Ovary (tissue), 3 donors: ENCODE data around the gene PRR13.

Source experiments
- CTCF ChIP-seq, 3 donors: fragments of 450-650 bp in 2 of 3; fragments of 200-600 bp in 1 of 3; IDR thresholded peaks; one replicate each; pipeline versions ENCODE4 v1.5.1 to v1.8.0; 2016 to 2022; ENCODE audit warnings: antibody characterized with exemption in 3 of 3, mild to moderate bottlenecking in 1 of 3
- EP300 ChIP-seq: sonication (generic); formaldehyde crosslinking; IDR thresholded peaks from one replicate; pipeline ENCODE4 v1.6.1; 2017; ENCODE audit warnings: antibody characterized with exemption
- POLR2A ChIP-seq: fragments of 450-650 bp; IDR thresholded peaks from one replicate; pipeline ENCODE4 v1.6.1; 2017; ENCODE audit warnings: antibody characterized with exemption, mild to moderate bottlenecking, moderate library complexity
- donor health status: DM: no; HTN: no; CAD: no.

DNA sequence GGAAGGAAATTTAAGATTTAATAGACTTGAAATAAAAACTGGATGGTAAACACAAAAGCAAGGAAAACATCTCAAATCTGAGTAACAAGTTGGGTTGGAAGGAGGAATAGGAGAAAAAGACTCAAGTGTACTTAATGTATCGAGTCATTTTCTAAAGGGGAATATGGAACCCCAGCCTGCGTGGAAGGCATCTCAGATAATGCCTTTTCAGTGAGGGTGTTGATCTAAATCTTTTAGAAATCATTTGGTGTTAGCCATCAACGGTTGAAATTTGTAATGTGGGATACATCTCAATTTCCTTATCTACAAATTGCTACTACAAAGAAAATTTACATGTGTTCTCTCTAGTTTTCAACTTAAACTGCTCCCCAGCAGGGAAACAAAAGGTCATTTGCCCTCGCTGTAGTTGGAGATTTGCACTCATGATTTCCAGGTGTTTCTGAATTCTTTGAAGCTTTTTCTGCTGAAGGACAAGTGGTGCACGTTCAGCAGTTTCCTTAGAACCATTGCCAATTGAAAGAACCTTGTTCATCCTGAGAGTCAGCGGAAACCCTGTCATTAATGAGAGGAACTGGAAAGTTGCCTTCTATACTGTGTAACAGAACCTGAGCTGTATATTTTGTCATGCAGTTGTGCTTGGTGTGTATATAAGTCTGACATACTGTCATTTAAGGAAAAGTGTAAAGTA is 12.6 kb downstream of the PRR13 start:
- TF ChIP-seq POLR2A (no peak), EP300 (no peak), CTCF (IDR thresholded peaks at IDR 0.05) (no peak)
